HTR-8/SVneo (cell line): ENCODE measurements around the gene TNS3.

Experiments used
- DNase-seq: peaks from one replicate; pipeline ENCODE4 v3.0.0; 2011; ENCODE audit warnings: low spot score, mixed read lengths; ENCODE audit not compliant: insufficient read length
- FAIRE-seq: peaks from 2 replicates; lab custom pipeline; 2011; peaks lifted over from hg19 to GRCh38; lab: Jason Lieb, UNC

The TNS3 gene

GRCh38 chr7:47529826-47530555, 51.9 kb downstream of the TNS3 start:
- DNase-seq (no peak), FAIRE-seq (no peak)

GRCh38 chr7:47529405-47529804, 52.5 kb downstream of the TNS3 start:
- FAIRE-seq (no peak), DNase-seq (no peak)

GRCh38 chr7:47528471-47528870, 53.4 kb downstream of the TNS3 start:
- DNase-seq, result no peak
- FAIRE-seq, result no peak

- no peak for DNase-seq
- FAIRE-seq, result no peak
Observed at GRCh38 chr7:47526466-47526865, 55.4 kb downstream of the TNS3 start.

- DNase-seq (no peak), FAIRE-seq (no peak)
Observed at GRCh38 chr7:47525066-47525623, 56.8 kb downstream of the TNS3 start.

- FAIRE-seq (no peak), DNase-seq (no peak)
Observed at GRCh38 chr7:47523401-47523800, 58.5 kb downstream of the TNS3 start.

GRCh38 chr7:47521816-47522561, 59.9 kb downstream of the TNS3 start:
- no peak for FAIRE-seq
- no peak for DNase-seq

GRCh38 chr7:47521011-47521795, 60.7 kb downstream of the TNS3 start:
- no peak for FAIRE-seq
- DNase-seq, result no peak

GRCh38 chr7:47520406-47520805, 61.5 kb downstream of the TNS3 start:
- FAIRE-seq (no peak), DNase-seq (no peak)

- DNase-seq (no peak), FAIRE-seq (no peak)
Observed at GRCh38 chr7:47518827-47519226, 63.1 kb downstream of the TNS3 start.

GRCh38 chr7:47517821-47518480, 64.0 kb downstream of the TNS3 start:
- FAIRE-seq, result no peak
- no peak for DNase-seq

- DNase-seq (no peak), FAIRE-seq (no peak)
Observed at GRCh38 chr7:47516985-47517600, 64.8 kb downstream of the TNS3 start.

GRCh38 chr7:47516386-47516785, 65.5 kb downstream of the TNS3 start:
- no peak for DNase-seq
- no peak for FAIRE-seq

GRCh38 chr7:47515305-47515834, 66.5 kb downstream of the TNS3 start:
- FAIRE-seq, result peak; percentile 96
- no peak for DNase-seq

GRCh38 chr7:47514818-47515217, 67.1 kb downstream of the TNS3 start:
- no peak for FAIRE-seq
- no peak for DNase-seq

GRCh38 chr7:47514367-47514766, 67.5 kb downstream of the TNS3 start:
- DNase-seq (no peak), FAIRE-seq (no peak)

- DNase-seq (no peak), FAIRE-seq (no peak)
Observed at GRCh38 chr7:47513741-47514241, 68.1 kb downstream of the TNS3 start.

- FAIRE-seq, result no peak
- no peak for DNase-seq
Observed at GRCh38 chr7:47512481-47513176, 69.3 kb downstream of the TNS3 start.
